NCI-H1930 (cell line): ENCODE data around the gene PLEKHA5.
"Not testable (repeated sequence)": the region's sequence is repeated elsewhere in the genome, so short reads cannot be mapped to it uniquely, and the experiment has no call there.

Experiments
- DNase-seq, 2 experiments: peaks; one replicate each; lab custom pipeline; 2025; lab: John Stamatoyannopoulos, UW

Gene PLEKHA5, protein sequence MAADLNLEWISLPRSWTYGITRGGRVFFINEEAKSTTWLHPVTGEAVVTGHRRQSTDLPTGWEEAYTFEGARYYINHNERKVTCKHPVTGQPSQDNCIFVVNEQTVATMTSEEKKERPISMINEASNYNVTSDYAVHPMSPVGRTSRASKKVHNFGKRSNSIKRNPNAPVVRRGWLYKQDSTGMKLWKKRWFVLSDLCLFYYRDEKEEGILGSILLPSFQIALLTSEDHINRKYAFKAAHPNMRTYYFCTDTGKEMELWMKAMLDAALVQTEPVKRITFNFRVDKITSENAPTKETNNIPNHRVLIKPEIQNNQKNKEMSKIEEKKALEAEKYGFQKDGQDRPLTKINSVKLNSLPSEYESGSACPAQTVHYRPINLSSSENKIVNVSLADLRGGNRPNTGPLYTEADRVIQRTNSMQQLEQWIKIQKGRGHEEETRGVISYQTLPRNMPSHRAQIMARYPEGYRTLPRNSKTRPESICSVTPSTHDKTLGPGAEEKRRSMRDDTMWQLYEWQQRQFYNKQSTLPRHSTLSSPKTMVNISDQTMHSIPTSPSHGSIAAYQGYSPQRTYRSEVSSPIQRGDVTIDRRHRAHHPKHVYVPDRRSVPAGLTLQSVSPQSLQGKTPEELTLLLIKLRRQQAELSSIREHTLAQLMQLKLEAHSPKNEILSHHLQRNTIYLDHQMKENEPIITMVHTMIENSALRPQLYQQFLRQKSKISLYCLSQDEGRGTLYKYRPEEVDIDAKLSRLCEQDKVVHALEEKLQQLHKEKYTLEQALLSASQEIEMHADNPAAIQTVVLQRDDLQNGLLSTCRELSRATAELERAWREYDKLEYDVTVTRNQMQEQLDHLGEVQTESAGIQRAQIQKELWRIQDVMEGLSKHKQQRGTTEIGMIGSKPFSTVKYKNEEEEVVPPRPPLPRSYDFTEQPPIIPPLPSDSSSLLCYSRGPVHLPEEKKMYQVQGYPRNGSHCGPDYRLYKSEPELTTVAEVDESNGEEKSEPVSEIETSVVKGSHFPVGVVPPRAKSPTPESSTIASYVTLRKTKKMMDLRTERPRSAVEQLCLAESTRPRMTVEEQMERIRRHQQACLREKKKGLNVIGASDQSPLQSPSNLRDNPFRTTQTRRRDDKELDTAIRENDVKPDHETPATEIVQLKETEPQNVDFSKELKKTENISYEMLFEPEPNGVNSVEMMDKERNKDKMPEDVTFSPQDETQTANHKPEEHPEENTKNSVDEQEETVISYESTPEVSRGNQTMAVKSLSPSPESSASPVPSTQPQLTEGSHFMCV

DNA sequence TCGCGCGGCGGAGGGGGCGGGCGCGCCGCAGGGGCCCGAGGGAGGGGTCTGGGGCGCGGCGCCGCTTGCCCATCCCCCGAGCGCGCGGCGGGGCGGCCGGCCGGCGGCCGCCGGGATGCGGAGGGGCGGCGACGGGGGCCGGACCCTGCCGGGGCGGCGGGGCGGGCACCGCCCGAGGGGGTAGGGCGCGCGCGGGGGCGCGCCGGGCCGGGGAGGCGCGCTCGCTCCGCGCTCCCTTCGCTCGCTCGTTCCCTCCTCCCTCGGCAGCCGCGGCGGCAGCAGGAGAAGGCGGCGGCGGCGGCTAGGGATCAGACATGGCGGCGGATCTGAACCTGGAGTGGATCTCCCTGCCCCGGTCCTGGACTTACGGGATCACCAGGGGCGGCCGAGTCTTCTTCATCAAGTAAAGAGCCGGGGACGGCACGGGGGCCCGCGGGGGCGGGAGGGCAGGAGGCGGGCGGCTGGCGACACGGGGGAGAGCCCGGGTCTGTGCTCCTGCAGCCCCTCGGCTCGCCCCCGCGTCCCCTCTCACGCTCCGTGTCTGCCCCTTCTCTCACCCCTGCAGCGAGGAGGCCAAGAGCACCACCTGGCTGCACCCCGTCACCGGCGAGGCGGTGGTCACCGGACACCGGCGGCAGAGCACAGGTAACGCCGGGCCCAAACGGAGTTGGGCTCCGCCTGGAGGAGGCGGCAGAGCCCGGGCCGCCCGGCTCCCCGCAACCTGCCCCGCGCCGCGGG, at the start of gene PLEKHA5:
Gene PLEKHA5, plus strand, starts transcription at position 248 of the 738 bp plus-strand sequence. Its CDS starts 67 bp downstream, at position 315.
- DNase-seq = peak; percentile 79 to 86

DNA sequence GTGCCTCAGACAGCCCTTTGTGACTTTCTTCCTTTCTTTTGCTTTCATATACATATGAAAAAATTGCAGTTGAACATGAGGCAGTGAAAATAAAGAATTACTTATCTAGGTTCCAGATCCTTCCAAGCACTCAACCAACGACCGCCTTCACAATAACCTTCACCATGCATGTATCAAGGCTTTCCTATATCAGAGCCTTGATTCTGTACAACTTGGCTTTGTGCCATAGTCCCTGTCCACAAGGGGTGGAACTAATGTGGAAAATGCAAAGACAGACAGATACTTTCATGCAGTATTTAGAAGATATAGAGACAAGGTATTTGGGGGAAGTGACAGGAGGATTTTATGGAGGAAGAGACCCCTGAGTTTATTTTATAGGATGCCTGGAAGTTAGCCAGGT, 48.6 kb upstream of the PLEKHA5 start:
- no peak for DNase-seq

DNA sequence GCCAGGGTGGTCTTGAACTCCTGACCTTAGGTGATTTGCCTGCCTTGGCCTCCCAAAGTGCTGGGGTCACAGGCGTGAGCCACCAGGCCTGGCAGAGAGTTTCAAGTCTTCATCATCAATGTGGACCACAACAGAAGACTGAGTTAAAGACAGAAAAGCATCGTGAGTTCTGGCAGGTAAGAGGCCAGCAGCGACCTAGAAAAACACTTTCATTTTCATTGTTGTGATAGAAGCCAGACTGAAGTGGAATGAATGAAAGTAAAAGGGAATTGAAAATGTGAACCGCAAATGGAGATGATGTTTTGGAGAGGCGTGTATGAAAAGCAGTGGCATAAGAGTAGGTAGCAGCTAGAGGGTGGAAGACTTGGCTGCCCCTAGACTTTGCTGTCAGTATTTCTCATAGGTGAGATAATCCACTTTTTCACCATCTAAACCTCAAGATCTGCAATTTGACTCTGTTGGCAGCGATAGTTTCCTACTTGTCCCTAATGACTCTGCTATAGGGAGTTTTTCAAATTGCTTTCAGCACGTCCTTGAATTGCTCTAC, 47.1 kb upstream of the PLEKHA5 start:
- no peak for DNase-seq

DNA sequence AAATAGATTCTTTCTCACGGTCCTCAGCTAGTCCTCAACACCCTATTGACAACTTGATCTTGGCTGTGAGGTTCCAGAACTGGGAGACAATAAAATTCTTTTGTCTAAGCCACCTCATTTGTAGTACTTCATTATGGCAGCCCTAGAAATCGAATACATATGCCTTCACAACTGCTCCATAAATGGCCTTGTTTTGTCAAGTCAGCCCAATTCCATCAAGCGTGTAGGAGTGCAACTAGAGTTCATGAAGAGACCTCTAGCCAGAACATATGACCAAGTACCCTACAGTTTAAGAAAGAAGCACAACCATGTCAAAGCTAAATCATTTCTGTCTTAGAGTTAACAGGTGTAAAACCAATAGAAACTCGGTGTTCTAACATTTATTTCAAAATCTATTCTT, 45.0 kb upstream of the PLEKHA5 start:
- no peak for DNase-seq

DNA sequence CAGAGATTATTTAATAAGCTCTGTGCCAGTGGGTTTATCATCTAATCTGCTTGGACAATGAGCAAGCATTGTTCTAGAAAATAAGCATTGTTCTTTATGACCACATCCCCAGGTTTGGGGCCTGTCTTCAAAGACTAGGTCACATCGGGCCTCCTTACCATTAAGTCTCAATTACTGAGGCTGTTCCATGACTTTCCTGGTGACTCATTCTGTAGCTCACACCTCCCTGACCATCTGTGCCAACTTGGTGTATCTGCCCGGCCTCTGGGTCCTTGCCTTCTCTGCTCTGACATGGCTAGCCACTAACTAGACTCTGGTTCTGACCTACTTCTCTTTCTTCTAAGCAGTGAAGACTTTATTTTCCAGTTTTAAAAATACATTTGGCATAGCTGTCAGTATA, 44.4 kb upstream of the PLEKHA5 start:
- no peak for DNase-seq

DNA sequence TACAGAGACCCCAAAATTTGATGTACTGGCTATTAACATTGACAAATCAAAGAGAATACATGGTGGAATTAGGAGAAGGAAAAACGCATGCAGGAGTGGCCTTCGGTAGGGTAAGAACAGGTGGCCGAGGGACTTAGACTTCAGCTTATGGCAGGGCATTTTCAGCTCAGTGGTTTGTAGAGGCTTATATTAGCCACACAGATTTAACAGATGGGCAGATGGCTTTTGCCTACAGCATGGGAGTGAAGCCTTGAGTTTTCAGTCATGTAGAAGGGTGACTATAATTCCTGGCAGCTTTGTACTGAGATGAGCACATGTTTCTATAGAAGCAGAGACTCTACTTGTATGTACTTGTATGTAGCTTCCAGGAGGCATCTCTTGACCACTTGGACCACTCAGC, 40.9 kb upstream of the PLEKHA5 start:
- DNase-seq = no peak

DNA sequence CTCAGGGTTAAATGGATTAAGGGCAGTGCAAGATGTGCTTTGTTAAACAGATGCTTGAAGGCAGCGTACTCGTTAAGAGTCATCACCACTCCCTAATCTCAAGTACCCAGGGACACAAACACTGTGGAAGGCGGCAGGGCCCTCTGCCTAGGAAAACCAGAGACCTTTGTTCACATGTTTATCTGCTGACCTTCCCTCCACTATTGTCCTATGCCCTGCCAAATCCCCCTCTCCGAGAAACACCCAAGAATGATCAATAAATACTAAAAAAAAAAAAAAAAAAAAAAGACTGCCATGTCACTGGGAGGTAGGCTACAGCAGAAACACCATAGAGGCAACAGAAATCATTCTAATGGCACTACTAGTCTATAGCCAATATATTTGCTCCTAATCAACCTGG, 37.1 kb upstream of the PLEKHA5 start:
- DNase-seq = not testable (repeated sequence)

DNA sequence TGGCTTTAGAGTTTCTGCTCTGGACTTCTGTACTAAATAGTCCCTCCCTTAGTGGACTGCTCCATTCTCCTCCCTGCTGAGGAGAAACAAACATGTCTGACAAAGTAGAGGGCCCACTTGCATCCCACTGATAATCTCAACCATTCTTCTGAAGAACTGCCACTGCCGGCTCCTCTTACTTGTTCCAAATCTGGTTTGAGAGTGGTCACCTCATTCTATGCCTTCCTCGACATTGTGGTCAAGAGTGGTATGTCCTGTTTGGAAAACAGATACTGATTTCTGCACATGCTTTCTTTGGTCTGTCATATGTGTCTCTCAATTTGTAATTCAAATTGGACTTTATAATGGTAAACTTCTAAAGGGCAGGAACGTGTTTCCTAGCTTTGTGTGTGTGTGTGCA, 36.3 kb upstream of the PLEKHA5 start:
- DNase-seq = no peak

DNA sequence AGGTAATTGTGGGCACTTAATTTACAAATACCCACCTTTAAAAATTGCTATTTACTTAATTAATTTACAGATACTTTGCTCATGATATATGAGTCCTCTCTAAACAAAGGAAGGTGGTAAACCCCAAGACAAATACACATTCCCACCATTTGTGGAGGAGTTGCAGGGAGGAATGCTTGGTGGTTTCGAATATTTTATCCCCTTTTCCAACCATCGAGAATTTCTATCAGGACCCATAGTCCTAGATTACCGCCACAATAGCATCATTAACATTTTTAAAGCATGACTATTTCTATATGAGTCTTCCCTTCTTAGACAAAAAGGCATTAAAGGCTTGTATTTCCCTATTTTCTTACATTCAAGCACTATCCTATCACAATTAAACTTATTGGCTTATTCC, 34.2 kb upstream of the PLEKHA5 start:
- DNase-seq = no peak

DNA sequence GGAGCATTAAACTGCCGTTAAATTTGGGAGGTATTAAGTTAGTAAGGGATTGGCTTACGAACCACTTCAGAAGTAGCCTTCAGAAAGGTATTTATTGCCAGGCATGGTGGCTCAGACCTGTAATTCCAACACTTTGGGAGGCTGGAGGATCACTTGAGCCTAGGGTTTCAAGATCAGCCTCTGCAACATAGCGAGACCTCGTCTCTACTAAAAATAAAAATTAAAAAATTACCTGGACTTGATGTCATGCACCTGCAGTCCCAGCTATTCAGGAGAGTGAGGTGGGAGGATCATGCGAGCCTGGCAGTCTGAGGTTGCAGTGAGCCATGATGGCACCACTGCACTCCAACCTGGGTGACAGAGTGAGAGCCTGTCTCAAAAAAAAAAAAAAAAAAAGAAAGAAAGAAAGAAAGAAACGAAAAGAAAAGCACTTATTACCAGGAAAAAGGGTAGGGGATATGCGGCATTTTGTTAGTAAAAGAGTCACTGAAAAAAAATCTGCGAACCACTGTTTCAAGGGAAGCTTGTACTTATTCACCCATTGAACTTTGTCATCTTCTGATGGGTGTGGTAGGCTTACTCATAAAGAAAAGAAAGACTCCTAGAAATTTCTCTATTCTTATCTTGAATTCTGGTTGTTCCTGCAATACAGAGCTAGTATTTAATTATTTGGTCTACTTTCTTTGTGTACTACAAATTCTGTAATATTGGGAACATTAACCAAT, 33.6 kb upstream of the PLEKHA5 start:
- no peak for DNase-seq

DNA sequence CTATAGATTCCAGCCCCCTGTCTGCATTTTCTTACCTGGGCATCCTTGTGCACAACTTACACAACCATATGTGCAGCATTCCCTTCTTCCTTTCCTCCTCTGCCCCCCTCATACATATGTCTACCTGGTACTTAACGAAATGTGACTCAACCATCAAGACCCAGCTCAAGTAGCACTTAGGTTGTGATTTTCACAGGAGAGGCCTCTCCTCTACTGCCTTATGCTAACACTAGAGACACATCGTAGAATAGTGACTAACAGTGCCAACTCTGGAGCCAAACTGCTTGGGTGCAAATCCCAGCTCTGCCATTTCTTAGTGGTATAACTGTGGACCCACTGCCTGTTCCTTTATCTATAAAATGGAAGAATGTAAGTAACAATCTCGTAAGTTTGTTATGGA, 24.1 kb upstream of the PLEKHA5 start:
- DNase-seq = no peak

DNA sequence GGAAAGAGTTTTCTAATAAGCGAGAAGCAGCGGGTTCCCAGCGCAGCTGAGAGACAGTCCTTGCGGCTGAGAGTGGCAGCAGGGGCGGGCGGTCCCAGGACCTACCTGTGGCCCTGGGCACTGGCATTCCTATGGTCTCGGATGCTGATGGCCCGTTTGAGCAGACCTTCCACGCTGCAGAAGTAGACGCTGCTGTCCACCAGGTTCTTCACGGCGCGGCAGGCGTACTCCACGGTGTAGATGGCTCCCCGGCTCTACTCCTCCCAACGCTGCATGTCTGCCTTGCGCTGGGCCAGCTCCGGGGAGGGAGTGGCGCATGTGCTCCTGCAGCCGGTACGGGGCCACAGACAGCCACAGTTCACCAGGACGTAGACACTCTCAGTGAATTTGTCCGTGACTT, 21.8 kb upstream of the PLEKHA5 start:
- no peak for DNase-seq

DNA sequence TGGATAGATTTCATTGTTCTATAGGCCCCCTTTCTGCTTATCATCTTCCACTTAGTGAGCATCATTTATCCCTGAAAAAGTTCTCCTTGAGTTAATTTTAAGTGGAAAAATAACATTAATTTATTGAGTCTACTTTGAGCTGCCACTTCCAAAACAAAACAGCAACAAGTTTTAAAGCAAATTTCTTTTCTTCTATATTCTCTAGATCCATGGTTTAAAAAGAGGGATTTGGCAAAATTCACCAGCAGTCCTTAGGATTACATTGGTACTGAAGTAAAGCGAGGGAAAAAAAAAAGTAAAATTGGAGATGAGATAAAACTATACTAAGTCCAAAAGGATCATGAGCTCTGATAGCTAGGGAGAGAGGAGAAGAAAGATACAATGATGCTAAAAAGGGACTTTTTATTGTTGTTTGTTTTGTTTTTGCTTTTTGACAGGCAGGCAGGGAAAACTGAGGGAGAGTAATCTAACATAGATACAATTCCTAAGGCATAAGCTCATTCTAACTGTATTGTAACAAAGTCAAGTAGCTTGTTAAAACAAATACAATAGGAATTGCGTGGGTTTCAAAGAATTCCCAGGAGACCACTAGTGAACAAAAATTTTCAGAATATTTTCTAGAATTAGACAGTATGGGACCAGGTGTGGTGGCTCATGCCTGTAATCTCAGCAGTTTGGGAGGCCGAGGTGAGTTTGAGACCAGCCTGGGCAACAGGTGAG, 19.2 kb upstream of the PLEKHA5 start:
- no peak for DNase-seq

DNA sequence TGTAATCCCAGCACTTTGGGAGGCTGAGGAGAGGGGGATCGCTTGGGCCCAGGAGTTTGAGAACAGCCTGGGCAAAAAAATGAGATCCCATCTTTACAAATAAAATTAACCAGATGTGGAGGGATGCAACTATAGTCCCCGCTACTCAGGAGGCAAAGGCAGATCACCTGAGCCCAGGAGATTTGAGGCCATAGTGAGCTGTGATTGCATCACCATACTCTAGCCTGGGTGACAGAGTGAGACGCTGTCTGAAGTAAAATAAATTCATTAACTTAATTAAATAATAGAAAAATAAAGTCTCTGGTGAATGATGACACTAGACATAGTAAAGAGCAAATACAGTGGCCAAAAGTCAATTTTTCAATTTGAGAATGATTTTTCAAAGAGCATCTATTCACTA, 16.1 kb upstream of the PLEKHA5 start:
- DNase-seq = no peak

DNA sequence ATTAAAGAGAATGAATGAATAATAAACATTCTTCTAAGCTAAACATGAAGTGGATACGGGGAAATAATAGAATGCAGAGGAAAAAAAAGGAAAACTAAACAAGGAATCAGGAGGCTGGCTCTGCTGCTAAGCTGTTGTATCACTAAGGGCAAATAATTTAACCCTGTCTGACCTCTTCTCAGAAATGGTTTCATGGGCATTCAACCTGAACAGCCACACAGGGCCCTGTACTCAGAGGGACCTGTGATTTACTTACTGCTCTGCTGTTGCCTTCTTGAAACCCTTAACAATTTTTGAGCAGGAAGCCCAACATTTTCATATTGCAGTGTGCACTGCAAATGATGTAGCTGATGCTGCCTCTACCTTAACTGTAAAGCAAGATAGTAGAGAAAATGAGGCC, 14.2 kb upstream of the PLEKHA5 start:
- no peak for DNase-seq

DNA sequence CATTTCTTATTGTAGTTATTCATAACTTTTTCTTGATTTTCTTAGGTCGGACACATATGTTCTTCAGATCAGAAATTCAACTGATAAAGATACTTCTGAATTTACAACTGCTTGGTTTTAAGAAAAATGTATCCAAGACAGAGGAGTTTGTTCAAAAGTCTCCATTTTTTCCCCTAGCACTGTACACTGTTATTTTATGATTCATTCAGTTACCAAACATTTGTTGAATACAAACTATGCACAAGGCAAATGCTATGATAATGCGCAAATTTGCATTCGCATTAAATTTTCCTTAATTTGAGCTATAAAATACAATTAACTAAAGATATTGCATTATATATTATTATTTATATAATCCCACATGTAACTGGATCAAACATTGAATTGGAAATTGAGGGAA, 10.1 kb upstream of the PLEKHA5 start:
- no peak for DNase-seq

DNA sequence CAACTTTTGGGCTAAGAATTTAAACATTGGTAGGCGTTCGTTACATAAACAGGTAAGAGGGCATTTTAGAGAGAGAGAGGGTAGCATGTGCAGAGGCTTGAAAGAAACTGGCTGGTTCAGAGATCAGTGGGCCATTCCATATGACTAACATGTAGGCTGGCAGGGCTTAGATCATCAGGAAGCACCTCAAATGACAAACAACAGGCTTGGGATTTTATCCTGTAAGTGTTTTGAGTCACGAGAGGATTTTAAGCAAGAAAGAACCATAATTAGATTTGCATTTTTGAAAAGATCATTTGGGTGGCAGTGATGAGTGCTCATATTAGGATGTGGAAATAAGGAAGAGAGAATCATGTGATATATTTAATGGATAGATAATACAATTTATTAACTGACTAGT, 8.7 kb upstream of the PLEKHA5 start:
- no peak for DNase-seq

DNA sequence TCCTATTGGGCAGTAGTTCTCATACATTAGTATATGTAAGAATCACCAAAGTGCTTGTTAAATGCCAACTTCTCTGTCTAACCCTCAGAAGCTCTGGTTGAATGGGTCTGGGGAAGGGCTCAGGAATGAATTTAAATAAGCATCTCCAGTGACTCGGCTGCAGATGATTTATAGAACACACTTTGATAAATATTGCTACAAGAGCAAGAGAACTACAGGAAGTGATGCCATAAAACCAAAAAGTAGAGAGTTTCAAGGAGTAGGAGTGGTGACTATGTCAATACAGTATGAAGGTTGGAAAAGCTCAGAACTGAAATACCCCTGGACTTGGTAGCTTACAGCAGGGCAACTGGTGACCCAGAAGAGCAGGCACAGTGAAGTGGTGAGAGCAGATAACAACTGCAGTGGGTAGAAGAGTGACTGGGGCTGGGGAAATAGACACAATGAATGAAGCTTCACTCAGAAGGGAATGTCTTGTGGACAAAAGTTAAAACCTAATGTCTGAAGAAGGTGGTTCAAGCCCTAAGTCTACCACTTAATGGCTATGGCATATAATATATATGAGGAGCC, 8.0 kb upstream of the PLEKHA5 start:
- no peak for DNase-seq

DNA sequence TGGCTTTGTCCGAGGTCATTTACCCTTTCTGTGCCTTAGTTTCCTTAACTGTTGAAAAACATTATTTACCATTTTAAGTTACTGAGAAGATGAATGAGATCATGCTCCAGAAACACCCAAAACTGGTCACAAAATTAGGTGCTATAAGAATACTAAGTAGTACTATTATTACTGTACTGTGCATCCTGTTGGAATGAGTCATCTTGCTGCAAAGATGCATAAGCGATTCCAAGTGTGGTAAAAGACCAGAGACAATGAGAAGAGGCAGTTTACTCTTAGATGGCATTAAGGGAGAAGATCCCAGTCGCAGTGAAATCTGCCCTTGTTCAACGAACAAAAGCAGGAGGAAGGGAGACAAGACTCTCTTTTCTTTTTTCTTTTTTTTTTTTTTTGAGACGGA, 4.2 kb upstream of the PLEKHA5 start:
- DNase-seq = no peak

DNA sequence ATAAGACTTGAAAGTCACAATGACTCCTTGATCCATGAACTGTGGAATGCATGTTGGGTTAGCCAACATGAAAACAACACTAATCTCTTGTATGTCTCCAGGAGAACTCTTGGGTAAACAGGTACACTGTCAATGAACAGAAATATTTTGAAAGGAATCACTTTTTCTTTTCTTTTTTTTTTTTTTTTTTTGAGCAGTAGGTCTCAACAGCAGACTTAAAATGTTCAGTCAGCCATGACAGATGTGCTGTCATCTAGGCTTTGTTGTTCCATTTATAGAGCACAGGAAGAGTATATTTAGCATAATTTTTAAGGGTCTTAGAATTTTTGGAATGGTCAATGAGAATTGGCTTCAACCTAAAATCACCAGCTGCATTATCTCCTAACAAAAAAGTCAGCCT, 2.3 kb upstream of the PLEKHA5 start:
- DNase-seq = no peak
